Activated T-cell treated with anti-CD3 and anti-CD28 coated beads, Interleukin-2, amount 50 U/mL, for 24 hours (primary cell): ENCODE measurements around the gene PID1.

ENCODE experiments used
- DNase-seq: peaks from one replicate; pipeline ENCODE4 v3.0.0-alpha.2; 2020
- H3K27ac Mint-ChIP-seq: 2 replicates; pipeline ENCODE4 v1.8.0; 2020; ENCODE audit warnings: mild to moderate bottlenecking, mixed read lengths
- H3K27me3 Mint-ChIP-seq: 2 replicates; pipeline ENCODE4 v1.8.0; 2020; ENCODE audit warnings: mixed read lengths
- H3K36me3 Mint-ChIP-seq: 2 replicates; pipeline ENCODE4 v1.8.0; 2020; ENCODE audit warnings: low read depth, mixed read lengths
- H3K4me1 Mint-ChIP-seq: 2 replicates; pipeline ENCODE4 v1.8.0; 2020; ENCODE audit warnings: low read depth, mixed read lengths
- H3K4me3 Mint-ChIP-seq: 2 replicates; pipeline ENCODE4 v1.8.0; 2020; ENCODE audit warnings: mild to moderate bottlenecking, moderate library complexity, mixed read lengths
- H3K9me3 Mint-ChIP-seq: 2 replicates; pipeline ENCODE4 v1.8.0; 2020; ENCODE audit warnings: mixed read lengths

The PID1 gene

GRCh38 chr2:229270551-229271410, at the start of gene PID1:
TSS of gene PID1 (minus strand) at chr2:229271287. CDS start at chr2:229271043, 244 bp downstream.
- H3K4me1 Mint-ChIP-seq = no peaks in the 10 kb centered on the region
- H3K27ac Mint-ChIP-seq = no peak within 1 kb of the TSS
- H3K36me3 Mint-ChIP-seq = no peaks in the 10 kb centered on the region
- no peak within 1 kb of the TSS for H3K4me3 Mint-ChIP-seq
- DNase-seq = no peak
- no peaks in the 10 kb centered on the region for H3K9me3 Mint-ChIP-seq
- H3K27me3 Mint-ChIP-seq = peaks cover 40% of the 10 kb centered on the region

GRCh38 chr2:229319558-229319957, 48.5 kb upstream of the PID1 start:
- H3K27ac Mint-ChIP-seq = no peak overlapping the region
- DNase-seq = no peak
- H3K36me3 Mint-ChIP-seq = no peaks in the 10 kb centered on the region
- no peaks in the 10 kb centered on the region for H3K4me1 Mint-ChIP-seq
- peaks cover 6% of the 10 kb centered on the region for H3K9me3 Mint-ChIP-seq
- H3K4me3 Mint-ChIP-seq = no peak overlapping the region
- H3K27me3 Mint-ChIP-seq = peaks cover 6% of the 10 kb centered on the region

GRCh38 chr2:229314117-229314516, 43.0 kb upstream of the PID1 start:
- DNase-seq = no peak
- Mint-ChIP-seq H3K9me3 (peaks cover 2% of the 10 kb centered on the region), H3K4me1 (no peaks in the 10 kb centered on the region), H3K4me3 (no peak overlapping the region), H3K27me3 (no peaks in the 10 kb centered on the region), H3K36me3 (no peaks in the 10 kb centered on the region), H3K27ac (no peak overlapping the region)

GRCh38 chr2:229313591-229313990, 42.5 kb upstream of the PID1 start:
- no peak overlapping the region for H3K4me3 Mint-ChIP-seq
- no peaks in the 10 kb centered on the region for H3K27me3 Mint-ChIP-seq
- no peak overlapping the region for H3K27ac Mint-ChIP-seq
- H3K4me1 Mint-ChIP-seq = no peaks in the 10 kb centered on the region
- H3K36me3 Mint-ChIP-seq = no peaks in the 10 kb centered on the region
- H3K9me3 Mint-ChIP-seq = peaks cover 2% of the 10 kb centered on the region
- DNase-seq = no peak

- no peaks in the 10 kb centered on the region for H3K9me3 Mint-ChIP-seq
- H3K27ac Mint-ChIP-seq = no peak overlapping the region
- H3K4me1 Mint-ChIP-seq = no peaks in the 10 kb centered on the region
- H3K36me3 Mint-ChIP-seq = no peaks in the 10 kb centered on the region
- DNase-seq = no peak
- no peak overlapping the region for H3K4me3 Mint-ChIP-seq
- H3K27me3 Mint-ChIP-seq = no peaks in the 10 kb centered on the region
Measured at GRCh38 chr2:229301237-229301636, 30.1 kb upstream of the PID1 start.

GRCh38 chr2:229300790-229301189, 29.7 kb upstream of the PID1 start:
- Mint-ChIP-seq H3K27ac (no peak overlapping the region), H3K27me3 (no peaks in the 10 kb centered on the region)

GRCh38 chr2:229300371-229300770, 29.3 kb upstream of the PID1 start:
- Mint-ChIP-seq H3K4me3 (no peak overlapping the region), H3K27me3 (no peaks in the 10 kb centered on the region), H3K36me3 (no peaks in the 10 kb centered on the region), H3K9me3 (no peaks in the 10 kb centered on the region), H3K27ac (no peak overlapping the region), H3K4me1 (no peaks in the 10 kb centered on the region)
- no peak for DNase-seq

More at GRCh38 chr2:229300790-229301189, 29.7 kb upstream of the PID1 start:
- Mint-ChIP-seq H3K4me3 (no peak overlapping the region), H3K36me3 (no peaks in the 10 kb centered on the region), H3K9me3 (no peaks in the 10 kb centered on the region), H3K4me1 (no peaks in the 10 kb centered on the region)
- DNase-seq = no peak

GRCh38 chr2:229297247-229297646, 26.2 kb upstream of the PID1 start:
- peaks cover 3% of the 10 kb centered on the region for H3K27me3 Mint-ChIP-seq
- no peaks in the 10 kb centered on the region for H3K4me1 Mint-ChIP-seq
- no peak for DNase-seq
- H3K27ac Mint-ChIP-seq = no peak overlapping the region
- H3K4me3 Mint-ChIP-seq = no peak overlapping the region
- no peaks in the 10 kb centered on the region for H3K36me3 Mint-ChIP-seq
- peaks cover 3% of the 10 kb centered on the region for H3K9me3 Mint-ChIP-seq

- no peak for DNase-seq
- H3K4me1 Mint-ChIP-seq = no peaks in the 10 kb centered on the region
- no peak overlapping the region for H3K27ac Mint-ChIP-seq
- no peak overlapping the region for H3K4me3 Mint-ChIP-seq
- peaks cover 3% of the 10 kb centered on the region for H3K9me3 Mint-ChIP-seq
- peaks cover 3% of the 10 kb centered on the region for H3K27me3 Mint-ChIP-seq
- H3K36me3 Mint-ChIP-seq = no peaks in the 10 kb centered on the region
Measured at GRCh38 chr2:229296536-229296935, 25.4 kb upstream of the PID1 start.

- Mint-ChIP-seq H3K36me3 (no peaks in the 10 kb centered on the region), H3K27ac (no peak overlapping the region), H3K27me3 (peaks cover 3% of the 10 kb centered on the region), H3K9me3 (peaks cover 3% of the 10 kb centered on the region), H3K4me1 (no peaks in the 10 kb centered on the region), H3K4me3 (no peak overlapping the region)
- DNase-seq = no peak
Measured at GRCh38 chr2:229296016-229296415, 24.9 kb upstream of the PID1 start.

- Mint-ChIP-seq H3K4me1 (no peaks in the 10 kb centered on the region), H3K4me3 (no peak overlapping the region)
Measured at GRCh38 chr2:229287823-229288222, 16.7 kb upstream of the PID1 start.

GRCh38 chr2:229282758-229283546, 11.9 kb upstream of the PID1 start:
- Mint-ChIP-seq H3K27me3 (no peaks in the 10 kb centered on the region), H3K9me3 (no peaks in the 10 kb centered on the region), H3K36me3 (no peaks in the 10 kb centered on the region), H3K4me3 (no peak overlapping the region), H3K4me1 (no peaks in the 10 kb centered on the region), H3K27ac (no peak overlapping the region)
- no peak for DNase-seq

More at GRCh38 chr2:229287823-229288222, 16.7 kb upstream of the PID1 start:
- H3K9me3 Mint-ChIP-seq = peaks cover 2% of the 10 kb centered on the region
- no peaks in the 10 kb centered on the region for H3K27me3 Mint-ChIP-seq
- DNase-seq = no peak
- no peaks in the 10 kb centered on the region for H3K36me3 Mint-ChIP-seq
- H3K27ac Mint-ChIP-seq = no peak overlapping the region

- H3K9me3 Mint-ChIP-seq = no peaks in the 10 kb centered on the region
- DNase-seq = no peak
- peaks cover 5% of the 10 kb centered on the region for H3K27me3 Mint-ChIP-seq
- no peak overlapping the region for H3K27ac Mint-ChIP-seq
- H3K4me3 Mint-ChIP-seq = no peak overlapping the region
- H3K36me3 Mint-ChIP-seq = no peaks in the 10 kb centered on the region
- no peaks in the 10 kb centered on the region for H3K4me1 Mint-ChIP-seq
Measured at GRCh38 chr2:229279516-229279915, 8.4 kb upstream of the PID1 start.

GRCh38 chr2:229275506-229275905, 4.4 kb upstream of the PID1 start:
- Mint-ChIP-seq H3K36me3 (no peaks in the 10 kb centered on the region), H3K4me1 (no peaks in the 10 kb centered on the region), H3K27me3 (peaks cover 22% of the 10 kb centered on the region), H3K4me3 (no peak overlapping the region), H3K27ac (no peak overlapping the region), H3K9me3 (no peaks in the 10 kb centered on the region)
- DNase-seq = no peak
